PC-9 (cell line): ENCODE results near the gene TTC31. TPM values are rescaled to one million over a fixed set of nuclear protein-coding genes. Genes with fewer than 3 reads are reported as not detected.
"Not testable (repeated sequence)": the region's sequence is repeated elsewhere in the genome, so short reads cannot be mapped to it uniquely, and the experiment has no call there.

Experiments used
- BruUV-seq: library from RNA; stranded (reverse); fragments of 400-500 nt; replicated peaks from 2 replicates; lab custom pipeline; 2021; lab: Mats Ljungman, UMichigan
- CTCF ChIA-PET: fragments of 300-600 bp; sonication (Branson Sonifier 250); formaldehyde crosslinking; loops from one replicate; lab custom pipeline; 2022; ENCODE audit warnings: antibody characterized with exemption; lab: Charles Lee
- POLR2A ChIA-PET: fragments of 300-600 bp; sonication (Branson Sonifier 250); formaldehyde crosslinking; loops from one replicate; lab custom pipeline; 2022; ENCODE audit warnings: antibody characterized with exemption; ENCODE audit not compliant: unreplicated experiment; lab: Charles Lee
- DNase-seq, 2 experiments: peaks; one replicate each; pipeline versions ENCODE4 v3.0.0 to v3.0.0-alpha.2; 2015 to 2022; ENCODE audit warnings: mixed read lengths in 1 of 2
- H2AFZ ChIP-seq: fragments of 200-600 bp; sonication (generic); 2 replicates; pipeline ENCODE4 v1.8.1; 2017; ENCODE audit warnings: antibody characterized with exemption
- H3F3A ChIP-seq: fragments of 200-600 bp; sonication (generic); 2 replicates; pipeline ENCODE4 v1.8.1; 2017; ENCODE audit warnings: antibody characterized with exemption, mild to moderate bottlenecking, low read depth; ENCODE audit not compliant: insufficient read depth
- H3K27ac ChIP-seq: fragments of 200-600 bp; sonication (generic); 2 replicates; pipeline ENCODE4 v1.6.1; 2016; ENCODE audit warnings: mixed run types
- H3K27me3 ChIP-seq: fragments of 200-600 bp; sonication (generic); 2 replicates; pipeline ENCODE4 v1.6.1; 2016; ENCODE audit warnings: low read depth, mixed run types; ENCODE audit not compliant: insufficient read depth
- H3K36me3 ChIP-seq: fragments of 200-600 bp; sonication (generic); 2 replicates; pipeline ENCODE4 v1.6.1; 2016; ENCODE audit warnings: low read depth, mixed run types
- H3K4me1 ChIP-seq: fragments of 200-600 bp; sonication (generic); replicated peaks from 2 replicates; pipeline ENCODE4 v1.6.1; 2016; ENCODE audit warnings: mixed run types; ENCODE audit not compliant: insufficient read depth
- H3K4me2 ChIP-seq: fragments of 200-600 bp; sonication (generic); 2 replicates; pipeline ENCODE4 v1.6.1; 2017; ENCODE audit warnings: mixed run types
- H3K4me3 ChIP-seq: fragments of 200-600 bp; sonication (generic); 2 replicates; pipeline ENCODE4 v1.6.1; 2016; ENCODE audit warnings: mixed run types
- H3K79me2 ChIP-seq: fragments of 200-600 bp; sonication (generic); 2 replicates; pipeline ENCODE4 v1.6.1; 2017; ENCODE audit warnings: low read depth, mixed run types
- H3K9me2 ChIP-seq: fragments of 200-600 bp; sonication (generic); 2 replicates; pipeline ENCODE4 v1.8.1; 2017; ENCODE audit warnings: mild to moderate bottlenecking; ENCODE audit not compliant: insufficient read depth
- H3K9me3 ChIP-seq: fragments of 200-600 bp; sonication (generic); 2 replicates; pipeline ENCODE4 v1.8.1; 2016; ENCODE audit warnings: low read depth; ENCODE audit not compliant: insufficient read depth
- H4K20me1 ChIP-seq: fragments of 200-600 bp; sonication (generic); 2 replicates; pipeline ENCODE4 v1.8.1; 2017; ENCODE audit not compliant: insufficient read depth
- EZH2 ChIP-seq: fragments of 200-600 bp; sonication (generic); IDR thresholded peaks from 2 replicates; pipeline ENCODE4 v1.8.0; 2017; ENCODE audit warnings: antibody characterized with exemption, low read depth
- intact Hi-C: fragments of 100-400 bp; cut with micrococcal nuclease; formaldehyde crosslinking; loops from one replicate; pipeline ENCODE4 v1.10.0; 2022; ENCODE audit not compliant: unreplicated experiment
- total RNA-seq: library from RNA; stranded (reverse); gene quantifications from 2 replicates; pipeline ENCODE4 v1.2.3, GENCODE V29; 2021
- TF ChIP-seq, protein P1 (sequence below): fragments of 200-600 bp; sonication (generic); conservative IDR thresholded peaks from 2 replicates; pipeline ENCODE4 v1.6.1; 2017; ENCODE audit warnings: mixed run types, antibody characterized with exemption, mild to moderate bottlenecking, moderate library complexity

TTC31 gene
- total RNA-seq, 1 experiment from 2014 or later, result 20.1 TPM

DNA sequence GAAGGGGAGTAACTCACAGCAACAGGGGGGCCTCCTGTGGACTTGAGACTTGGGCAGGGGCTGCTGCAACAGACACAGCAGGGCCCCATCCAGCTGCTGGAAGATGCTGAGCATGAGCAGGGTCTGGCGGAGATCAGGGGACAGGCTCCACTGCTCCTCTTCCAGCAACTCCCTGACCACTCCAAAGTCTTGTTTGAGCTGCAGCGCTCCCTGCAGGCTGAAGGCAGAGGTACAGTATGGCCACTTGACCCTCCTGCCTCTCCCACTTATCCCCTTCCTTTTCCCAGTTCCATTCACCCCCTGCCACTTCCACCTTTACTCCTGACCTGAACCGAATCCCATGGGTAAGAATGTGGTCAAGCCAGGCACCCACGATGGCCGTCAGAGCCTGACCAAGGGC lies 8.0 kb upstream of the TTC31 start:
- POLR2A ChIA-PET, result no interaction called here
- H4K20me1 ChIP-seq, result no peaks in the 10 kb centered on the region
- no peak for DNase-seq

DNA sequence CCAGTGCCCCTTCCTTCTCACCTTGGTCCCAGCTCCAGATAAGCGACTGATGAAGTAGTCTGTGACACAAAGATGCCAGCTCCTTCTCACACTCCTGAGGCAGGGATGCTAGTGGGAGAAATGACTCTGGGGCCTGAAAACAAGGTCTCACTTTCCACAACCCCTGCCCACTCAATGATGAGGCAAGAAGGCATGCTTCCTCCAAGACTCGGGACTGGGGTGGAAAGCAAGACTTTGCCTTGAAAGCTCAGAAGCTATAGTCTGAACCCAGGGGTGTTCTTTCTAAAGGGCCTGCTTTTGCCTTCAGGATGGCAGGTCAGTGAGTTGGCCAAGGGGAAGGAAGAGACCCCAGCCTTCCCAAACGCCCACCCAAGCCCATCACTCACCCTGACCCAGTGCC lies 1.4 kb upstream of the TTC31 start:
- TF ChIP-seq, protein P1, sequence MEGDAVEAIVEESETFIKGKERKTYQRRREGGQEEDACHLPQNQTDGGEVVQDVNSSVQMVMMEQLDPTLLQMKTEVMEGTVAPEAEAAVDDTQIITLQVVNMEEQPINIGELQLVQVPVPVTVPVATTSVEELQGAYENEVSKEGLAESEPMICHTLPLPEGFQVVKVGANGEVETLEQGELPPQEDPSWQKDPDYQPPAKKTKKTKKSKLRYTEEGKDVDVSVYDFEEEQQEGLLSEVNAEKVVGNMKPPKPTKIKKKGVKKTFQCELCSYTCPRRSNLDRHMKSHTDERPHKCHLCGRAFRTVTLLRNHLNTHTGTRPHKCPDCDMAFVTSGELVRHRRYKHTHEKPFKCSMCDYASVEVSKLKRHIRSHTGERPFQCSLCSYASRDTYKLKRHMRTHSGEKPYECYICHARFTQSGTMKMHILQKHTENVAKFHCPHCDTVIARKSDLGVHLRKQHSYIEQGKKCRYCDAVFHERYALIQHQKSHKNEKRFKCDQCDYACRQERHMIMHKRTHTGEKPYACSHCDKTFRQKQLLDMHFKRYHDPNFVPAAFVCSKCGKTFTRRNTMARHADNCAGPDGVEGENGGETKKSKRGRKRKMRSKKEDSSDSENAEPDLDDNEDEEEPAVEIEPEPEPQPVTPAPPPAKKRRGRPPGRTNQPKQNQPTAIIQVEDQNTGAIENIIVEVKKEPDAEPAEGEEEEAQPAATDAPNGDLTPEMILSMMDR, result no peak
- no peak for TF ChIP-seq EZH2
- ChIA-PET POLR2A (interaction anchor here (0.5 to 0.7 kb wide), 3 partner anchors 51 to 189 kb away, joined by 3 to 6 read pairs (median 4); no protein-coding TSS in a partner anchor), CTCF (no interaction called here)
- Histone ChIP-seq H3K9me2 (no peaks in the 10 kb centered on the region), H3F3A (peaks cover 20% of the 10 kb centered on the region; the same call in 1 of the 2 replicates), H3K4me2 (peak overlapping the region; percentile 89), H3K36me3 (peaks cover 12% of the 10 kb centered on the region), H3K79me2 (peaks cover 37% of the 10 kb centered on the region), H3K9me3 (no peaks in the 10 kb centered on the region), H3K27me3 (no peaks in the 10 kb centered on the region), H3K27ac (no peak overlapping the region), H3K4me3 (peak overlapping the region; percentile 92), H3K4me1 (peaks cover 13% of the 10 kb centered on the region), H4K20me1 (no peaks in the 10 kb centered on the region), H2AFZ (peak overlapping the region; percentile 94; the same call in 1 of the 2 replicates)
- BruUV-seq, result no TSS peak
- intact Hi-C loops, result loop anchor here (5.0 to 10.0 kb wide), 2 partner anchors 66 to 173 kb away; partner anchors contain the start of gene SEMA4F
- no peak for DNase-seq

More for the DNA sequence above, 8.0 kb upstream of the TTC31 start:
- no peaks in the 10 kb centered on the region for H3K27me3 ChIP-seq
- H3K4me1 ChIP-seq, result peaks cover 9% of the 10 kb centered on the region
- BruUV-seq, result no TSS peak
- H3K9me2 ChIP-seq, result no peaks in the 10 kb centered on the region
- no peak overlapping the region for H3K4me2 ChIP-seq
- no peak overlapping the region for H2AFZ ChIP-seq
- peaks cover 66% of the 10 kb centered on the region for H3F3A ChIP-seq
- CTCF ChIA-PET, result no interaction called here
- H3K27ac ChIP-seq, result no peak overlapping the region
- H3K9me3 ChIP-seq, result no peaks in the 10 kb centered on the region
- TF ChIP-seq, protein P1, result peak; percentile 49; the same call in 1 of the 2 replicates
- TF ChIP-seq EZH2, result no peak
- no peak overlapping the region for H3K4me3 ChIP-seq
- H3K79me2 ChIP-seq, result peaks cover 4% of the 10 kb centered on the region; the same call in 1 of the 2 replicates
- intact Hi-C loops, result no loop called here
- peaks cover 4% of the 10 kb centered on the region for H3K36me3 ChIP-seq

DNA sequence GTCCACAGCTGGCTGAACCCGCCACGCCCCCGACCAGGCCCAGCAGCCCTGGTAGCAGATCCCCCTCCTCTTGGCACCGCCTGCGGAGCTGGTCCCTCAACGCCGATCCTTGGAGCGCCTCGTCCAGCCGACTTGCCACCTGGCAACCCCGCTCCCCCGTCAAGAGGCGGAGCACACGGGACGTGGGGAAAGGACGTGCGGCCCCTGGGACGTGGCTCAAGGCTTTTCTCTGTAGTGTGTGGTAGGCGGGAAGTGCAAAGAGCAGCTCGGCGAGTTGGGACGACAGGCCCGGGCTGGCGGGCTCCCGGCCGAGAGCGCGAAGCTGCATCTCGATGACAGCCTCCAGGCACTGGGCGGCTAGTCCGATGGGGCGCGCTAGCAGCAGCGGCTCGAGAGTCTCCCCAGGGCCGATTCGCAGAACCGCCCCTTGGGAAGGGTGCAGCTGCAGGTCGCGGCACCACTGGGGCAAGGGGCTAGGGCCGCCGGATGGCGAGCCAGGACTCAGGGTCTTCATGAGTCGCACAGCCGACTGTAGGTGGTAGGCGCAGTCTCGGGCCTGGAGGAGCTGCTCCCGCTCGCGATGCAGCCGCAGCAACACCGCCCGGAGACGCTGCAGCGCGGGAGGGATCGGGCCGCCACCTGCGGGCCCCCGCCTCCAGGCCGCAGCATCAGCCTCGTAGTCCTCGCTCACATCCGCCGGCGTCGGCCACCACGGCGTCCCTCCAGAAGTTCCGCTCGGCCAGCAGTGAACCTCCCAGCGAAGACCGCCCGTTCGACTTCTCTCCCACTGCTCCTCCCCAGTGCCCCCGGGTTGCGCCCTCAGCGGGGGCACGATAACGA lies 700 bp upstream of the TTC31 start:
- Histone ChIP-seq H3K9me3 (no peaks in the 10 kb centered on the region), H3K4me1 (peaks cover 13% of the 10 kb centered on the region), H3K27ac (peak overlapping the region; percentile 53), H3K9me2 (no peaks in the 10 kb centered on the region), H3K79me2 (peaks cover 37% of the 10 kb centered on the region), H4K20me1 (no peaks in the 10 kb centered on the region), H3F3A (peaks cover 17% of the 10 kb centered on the region; the same call in 1 of the 2 replicates), H3K4me2 (peak overlapping the region; percentile 89), H3K27me3 (no peaks in the 10 kb centered on the region), H3K4me3 (peak overlapping the region; percentile 92), H3K36me3 (peaks cover 12% of the 10 kb centered on the region), H2AFZ (peak overlapping the region; percentile 94)
- intact Hi-C loops, result loop anchor here (5.0 to 10.0 kb wide), 2 partner anchors 65 to 173 kb away; partner anchors contain the start of gene SEMA4F
- DNase-seq, result peak in 1 of 2 experiments; percentile 34
- no peak for TF ChIP-seq EZH2
- TF ChIP-seq, protein P1, result no peak
- CTCF ChIA-PET, result interaction anchor here (2.0 kb wide), 1 partner anchor 106 kb away, joined by 7 read pairs; no protein-coding TSS in a partner anchor
- POLR2A ChIA-PET, result interaction anchor here (0.6 to 0.7 kb wide), 3 partner anchors 23 to 1097 kb away, joined by 5 to 19 read pairs (median 8); partner anchors contain the start of gene ALMS1
- TSS peak; percentile 28 for BruUV-seq

DNA sequence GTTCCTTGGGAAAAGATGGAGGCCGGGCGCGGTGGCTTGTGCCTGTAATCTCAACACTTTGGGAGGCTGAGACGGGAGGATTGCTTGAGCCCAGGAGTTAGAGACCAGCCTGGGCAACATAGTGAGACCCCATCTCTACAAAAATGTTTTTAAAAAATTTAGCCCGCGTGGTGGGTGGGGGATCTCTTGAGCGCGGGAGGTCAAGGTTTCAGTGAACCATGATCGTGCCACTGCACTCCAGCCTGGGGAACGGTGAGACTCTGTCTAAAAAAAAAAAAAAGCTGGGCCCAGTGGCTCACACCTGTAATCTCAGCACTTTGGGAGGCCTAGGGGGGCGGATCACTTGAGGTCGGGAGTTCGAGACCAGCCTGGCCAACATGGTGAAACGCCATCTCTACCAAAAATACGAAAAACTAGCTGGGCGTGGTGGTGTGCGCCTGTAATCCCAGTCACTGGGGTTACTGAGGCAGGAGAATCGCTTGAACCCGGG lies 839 bp downstream of the TTC31 start:
- H3K27ac ChIP-seq, H3K9me2 ChIP-seq, H3K9me3 ChIP-seq, H4K20me1 ChIP-seq, POLR2A ChIA-PET, BruUV-seq, H3K27me3 ChIP-seq: not testable (repeated sequence)
- CTCF ChIA-PET, result interaction anchor here (0.5 to 2.0 kb wide), 3 partner anchors 14 to 104 kb away, joined by 3 to 7 read pairs (median 4); partner anchors contain the start of genes AUP1 and HTRA2
- Histone ChIP-seq H3K4me3 (peak overlapping the region; percentile 92), H3F3A (peaks cover 22% of the 10 kb centered on the region), H2AFZ (peak overlapping the region; percentile 94), H3K4me2 (peak overlapping the region; percentile 89), H3K36me3 (peaks cover 12% of the 10 kb centered on the region), H3K79me2 (peaks cover 37% of the 10 kb centered on the region), H3K4me1 (peaks cover 25% of the 10 kb centered on the region)
- intact Hi-C loops, result loop anchor here (1.0 to 10.0 kb wide), 6 partner anchors 24 to 171 kb away; partner anchors contain the start of genes AUP1, HTRA2, INO80B and PCGF1
- DNase-seq, result peak in 1 of 2 experiments; percentile 19
